A549 treated with GW870086 at 1 μM for 4 hours (cell line): ENCODE data around the gene KLRF2. TPM values are rescaled to one million over a fixed set of nuclear protein-coding genes. Genes with fewer than 3 reads are reported as not detected.

ENCODE experiments used
- total RNA-seq: library from RNA; stranded (reverse); fragments of 200-300 nt; extraction: Qiagen RNA extraction; gene quantifications from 5 replicates; pipeline ENCODE4 v1.2.3, GENCODE V29; 2022; ENCODE audit warnings: low read depth

The KLRF2 gene
- not detected in 5 replicates for total RNA-seq

GRCh38 chr12:9881246-9881645, at the start of gene KLRF2:
Gene KLRF2, plus strand, starts transcription at chr12:9881489. Its CDS starts 107 bp downstream, at chr12:9881596.

DNA sequence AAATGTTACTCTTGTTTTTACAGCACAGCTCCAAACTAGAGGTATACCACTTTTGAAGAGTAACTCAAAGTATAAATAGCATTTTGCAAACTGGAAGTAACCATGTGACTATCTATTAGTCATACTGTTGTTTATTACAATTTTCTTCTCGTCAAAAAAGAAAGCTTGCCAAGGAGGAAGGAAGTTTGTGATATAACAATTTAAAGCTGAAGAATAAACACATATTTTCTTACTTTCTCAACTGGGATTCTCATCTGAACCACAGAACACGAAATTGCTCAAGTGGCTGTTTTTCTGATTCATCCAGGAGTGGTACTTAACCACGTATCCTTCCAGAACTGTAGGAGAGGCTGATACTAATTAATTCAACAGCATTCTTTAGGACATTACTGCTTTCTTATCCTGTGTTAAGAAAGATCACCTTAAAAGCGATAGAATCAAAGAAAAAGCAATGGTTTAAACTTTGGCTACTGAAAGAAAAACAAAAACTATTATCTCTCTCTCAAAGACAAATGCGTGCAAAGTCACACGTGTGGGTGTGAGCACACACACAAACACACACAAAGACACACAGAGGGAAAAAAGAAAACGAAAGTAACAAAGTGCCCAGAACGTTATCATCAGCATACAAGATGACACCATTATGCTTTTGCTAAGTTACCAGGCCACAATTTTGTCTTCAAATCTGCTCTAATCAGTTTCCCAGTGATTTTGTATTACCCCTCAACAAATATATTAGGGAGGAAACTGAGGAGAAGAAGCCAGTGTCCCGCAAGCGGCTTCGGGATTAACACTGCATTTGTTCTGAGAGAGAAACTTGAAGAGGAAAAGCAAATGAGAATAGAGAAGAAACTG, 11.8 kb upstream of the KLRF2 start, which contains the start of gene CLEC2B:
Gene CLEC2B, minus strand, starts transcription at position 48 of the 855 bp plus-strand sequence.

DNA sequence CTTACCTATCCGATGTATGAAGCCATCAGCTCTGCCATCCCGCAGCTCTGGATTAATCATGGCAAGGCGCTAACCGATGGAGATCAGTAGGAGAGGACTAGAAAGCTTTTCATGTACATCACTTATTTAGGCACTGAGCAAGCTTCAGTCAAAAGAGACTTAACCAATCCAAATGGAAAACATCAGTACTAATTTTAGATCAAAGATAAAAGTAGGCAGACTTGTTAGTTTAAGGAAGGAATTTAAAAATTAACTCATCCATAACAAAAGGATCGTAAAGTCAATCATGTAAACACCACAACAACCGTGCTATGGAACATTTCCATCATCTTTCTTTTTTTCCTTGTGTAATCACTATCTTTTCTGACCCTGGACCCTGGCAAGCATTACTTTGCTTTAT, 51.0 kb downstream of the KLRF2 start, which contains the start of gene CLEC2A:
Gene CLEC2A, minus strand, starts transcription at position 101 of the 400 bp plus-strand sequence. Its CDS starts 41 bp downstream, at position 60.

Other genes with a start within 250 kb of the KLRF2 start
- 0.35 to 1.3 TPM (median 0.65 TPM) in 5 replicates for gene CLEC2D, start 211.8 kb upstream of the KLRF2 start, total RNA-seq
- gene CLECL1, start 148.4 kb upstream of the KLRF2 start, total RNA-seq: not detected in 5 replicates
- gene CD69, start 120.6 kb upstream of the KLRF2 start, total RNA-seq: 0.16 TPM in 1 of 5 replicates, not detected in the others
- not detected in 5 replicates for gene KLRF1, start 54.0 kb upstream of the KLRF2 start, total RNA-seq
- 1.0 to 1.6 TPM (median 1.5 TPM) in 5 replicates for gene CLEC2B, start 12.1 kb upstream of the KLRF2 start, total RNA-seq
- gene CLEC2A, start 50.9 kb downstream of the KLRF2 start, total RNA-seq: not detected in 5 replicates
- not detected in 5 replicates for gene CLEC12A, start 89.9 kb downstream of the KLRF2 start, total RNA-seq
- gene CLEC1B, start 117.6 kb downstream of the KLRF2 start, total RNA-seq: not detected in 5 replicates
- gene CLEC12B, start 129.1 kb downstream of the KLRF2 start, total RNA-seq: not detected in 5 replicates
- gene CLEC9A, start 149.2 kb downstream of the KLRF2 start, total RNA-seq: not detected in 5 replicates
- not detected in 5 replicates for gene CLEC1A, start 217.5 kb downstream of the KLRF2 start, total RNA-seq
- gene CLEC7A, start 248.7 kb downstream of the KLRF2 start, total RNA-seq: not detected in 5 replicates